RWPE1 (cell line): ENCODE measurements around the gene POLR1E.

Experiments used
- CTCF ChIA-PET: fragments of 350-600 bp; sonication (Branson Sonifier 250); formaldehyde crosslinking; extraction: SDS; loops from one replicate; lab custom pipeline; 2021; lab: Yijun Ruan, JAX
- POLR2A ChIA-PET: fragments of 400-600 bp; formaldehyde crosslinking; extraction: SDS; loops from one replicate; lab custom pipeline; 2020; ENCODE audit warnings: antibody characterized with exemption; ENCODE audit not compliant: low non-redundant PET; lab: Yijun Ruan, JAX
- DNase-seq: peaks from one replicate; pipeline ENCODE4 v3.0.0; 2012; ENCODE audit warnings: low spot score
- H3K27ac ChIP-seq: fragments of 450-650 bp; 2 replicates; pipeline ENCODE4 v1.5.1; 2017
- TF ChIP-seq, protein P1 (sequence below): fragments of 450-650 bp; conservative IDR thresholded peaks from 2 replicates; pipeline ENCODE4 v1.5.1; 2017; ENCODE audit warnings: low read depth, mild to moderate bottlenecking

Gene POLR1E, protein sequence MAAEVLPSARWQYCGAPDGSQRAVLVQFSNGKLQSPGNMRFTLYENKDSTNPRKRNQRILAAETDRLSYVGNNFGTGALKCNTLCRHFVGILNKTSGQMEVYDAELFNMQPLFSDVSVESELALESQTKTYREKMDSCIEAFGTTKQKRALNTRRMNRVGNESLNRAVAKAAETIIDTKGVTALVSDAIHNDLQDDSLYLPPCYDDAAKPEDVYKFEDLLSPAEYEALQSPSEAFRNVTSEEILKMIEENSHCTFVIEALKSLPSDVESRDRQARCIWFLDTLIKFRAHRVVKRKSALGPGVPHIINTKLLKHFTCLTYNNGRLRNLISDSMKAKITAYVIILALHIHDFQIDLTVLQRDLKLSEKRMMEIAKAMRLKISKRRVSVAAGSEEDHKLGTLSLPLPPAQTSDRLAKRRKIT

DNA sequence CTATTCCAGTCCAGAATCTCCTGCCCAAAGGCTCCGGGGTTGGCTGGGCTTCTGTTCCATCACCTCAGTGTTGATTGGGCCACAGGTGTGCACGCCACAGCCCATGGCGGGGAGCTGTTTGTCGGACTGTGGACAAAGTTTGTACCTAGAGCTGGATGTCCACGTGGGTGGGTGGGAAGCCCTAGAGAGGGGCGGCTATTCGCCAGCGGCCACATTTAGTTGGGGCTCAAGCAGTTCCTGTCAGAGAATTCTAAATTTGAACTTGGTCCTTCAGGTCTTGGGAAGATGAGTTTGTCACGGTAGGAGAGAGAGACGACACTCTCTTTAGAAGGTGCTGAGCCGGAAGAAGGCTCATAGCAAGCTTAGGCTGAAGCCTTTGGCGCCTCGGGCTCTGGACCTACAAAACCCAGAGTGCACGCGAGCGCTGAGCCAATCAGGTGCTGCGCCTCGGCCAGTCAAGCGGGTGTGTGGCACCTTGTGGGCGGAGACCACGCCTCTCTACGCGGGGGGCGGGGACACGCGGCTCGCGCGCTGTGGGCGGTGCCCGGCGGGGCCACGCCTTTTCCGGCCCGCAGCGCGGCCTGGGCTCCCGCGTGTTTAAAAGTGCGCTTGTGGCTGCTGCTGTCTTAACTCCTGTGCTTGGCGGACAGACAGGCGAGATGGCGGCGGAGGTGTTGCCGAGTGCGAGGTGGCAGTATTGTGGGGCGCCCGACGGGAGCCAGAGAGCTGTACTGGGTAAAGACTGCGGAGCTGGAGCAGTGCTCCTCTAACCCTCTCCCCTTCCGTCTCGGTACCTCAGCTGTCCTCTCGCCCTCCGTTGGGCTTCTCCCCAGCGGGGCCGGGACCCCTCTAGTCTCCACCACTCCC, at the start of gene POLR1E:
TSS of gene POLR1E (plus strand) at position 560 of the 867 bp plus-strand sequence. CDS start at position 660, 100 bp downstream.
- CTCF ChIA-PET, result interaction anchor here (0.6 to 1.5 kb wide), 2 partner anchors 10 to 97 kb away, joined by 3 to 5 read pairs; no protein-coding TSS in a partner anchor
- TF ChIP-seq, protein P1, sequence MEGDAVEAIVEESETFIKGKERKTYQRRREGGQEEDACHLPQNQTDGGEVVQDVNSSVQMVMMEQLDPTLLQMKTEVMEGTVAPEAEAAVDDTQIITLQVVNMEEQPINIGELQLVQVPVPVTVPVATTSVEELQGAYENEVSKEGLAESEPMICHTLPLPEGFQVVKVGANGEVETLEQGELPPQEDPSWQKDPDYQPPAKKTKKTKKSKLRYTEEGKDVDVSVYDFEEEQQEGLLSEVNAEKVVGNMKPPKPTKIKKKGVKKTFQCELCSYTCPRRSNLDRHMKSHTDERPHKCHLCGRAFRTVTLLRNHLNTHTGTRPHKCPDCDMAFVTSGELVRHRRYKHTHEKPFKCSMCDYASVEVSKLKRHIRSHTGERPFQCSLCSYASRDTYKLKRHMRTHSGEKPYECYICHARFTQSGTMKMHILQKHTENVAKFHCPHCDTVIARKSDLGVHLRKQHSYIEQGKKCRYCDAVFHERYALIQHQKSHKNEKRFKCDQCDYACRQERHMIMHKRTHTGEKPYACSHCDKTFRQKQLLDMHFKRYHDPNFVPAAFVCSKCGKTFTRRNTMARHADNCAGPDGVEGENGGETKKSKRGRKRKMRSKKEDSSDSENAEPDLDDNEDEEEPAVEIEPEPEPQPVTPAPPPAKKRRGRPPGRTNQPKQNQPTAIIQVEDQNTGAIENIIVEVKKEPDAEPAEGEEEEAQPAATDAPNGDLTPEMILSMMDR, result no peak

DNA sequence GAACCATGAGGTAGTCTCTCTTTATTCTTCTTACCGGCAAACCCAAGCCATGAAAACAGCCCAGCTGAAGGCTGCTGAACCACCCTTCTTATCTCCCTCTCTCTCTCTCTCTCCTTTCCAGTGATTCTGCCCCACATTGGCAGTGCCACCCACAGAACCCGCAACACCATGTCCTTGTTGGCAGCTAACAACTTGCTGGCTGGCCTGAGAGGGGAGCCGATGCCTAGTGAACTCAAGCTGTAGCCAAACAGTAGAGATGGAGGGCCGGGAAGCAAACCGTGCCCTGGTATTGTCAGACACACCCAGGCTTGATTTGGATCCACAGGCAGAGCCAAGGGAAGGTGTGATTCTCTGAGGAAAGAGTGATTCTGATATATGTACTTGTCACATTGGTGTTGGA, 49.2 kb upstream of the POLR1E start:
- TF ChIP-seq, protein P1, result no peak
- DNase-seq, result no peak
- ChIA-PET CTCF (interaction anchor here (0.6 kb wide), 1 partner anchor 28 kb away, joined by 3 read pairs; no protein-coding TSS in a partner anchor), POLR2A (interaction anchor here (0.7 kb wide), 1 partner anchor 14 kb away, joined by 3 read pairs; the partner anchor contains the start of gene GRHPR)
- H3K27ac ChIP-seq, result peak overlapping the region; percentile 7

More for the DNA sequence above, at the start of gene POLR1E:
- DNase-seq, result peak; percentile 98
- peak within 1 kb of the TSS; percentile 79 for H3K27ac ChIP-seq
- POLR2A ChIA-PET, result interaction anchor here (0.5 to 1.6 kb wide), 3 partner anchors 19 to 199 kb away, joined by 3 read pairs; partner anchors contain the start of gene ZBTB5

DNA sequence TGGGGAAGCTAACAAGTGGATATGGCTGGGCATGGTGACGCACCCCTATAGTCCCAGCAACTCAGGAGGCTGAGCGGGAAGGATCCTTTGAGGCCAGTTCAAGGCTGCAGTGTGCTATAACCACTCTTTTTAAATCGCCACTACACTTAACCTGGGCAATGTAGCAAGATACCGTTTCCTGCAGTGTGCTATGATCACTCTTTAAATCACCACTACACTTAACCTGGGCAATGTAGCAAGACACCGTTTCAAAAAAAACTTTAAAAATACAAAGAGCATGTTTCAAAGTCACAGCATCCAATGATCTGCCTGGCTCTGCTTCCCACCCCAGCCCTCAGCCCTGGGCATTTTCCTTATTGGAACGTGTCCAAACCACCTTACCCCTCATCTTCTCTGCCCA, 48.7 kb upstream of the POLR1E start:
- TF ChIP-seq, protein P1, result no peak
- DNase-seq, result no peak
- no peak overlapping the region; the same call in 1 of the 2 replicates for H3K27ac ChIP-seq
- ChIA-PET POLR2A (no interaction called here), CTCF (no interaction called here)

DNA sequence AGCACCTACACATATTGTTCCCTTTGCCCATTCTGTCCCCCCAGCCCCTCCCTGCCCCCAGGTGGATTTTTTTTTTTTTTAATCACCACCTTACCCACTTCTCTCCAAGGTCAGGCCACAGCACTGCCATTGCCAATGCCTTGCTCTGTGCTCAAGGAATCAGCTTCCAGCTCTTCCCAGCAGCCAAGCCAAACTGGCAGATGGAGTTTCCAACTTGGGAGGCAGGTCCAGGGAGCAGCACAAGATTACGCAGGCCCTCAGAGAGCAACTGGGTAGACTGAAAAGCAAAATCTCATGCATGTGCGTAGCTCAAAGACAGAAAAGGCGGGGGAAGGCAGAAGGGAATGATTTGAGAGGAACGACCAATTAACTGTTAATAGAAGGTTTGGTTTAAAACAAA, 48.1 kb upstream of the POLR1E start:
- TF ChIP-seq, protein P1, result no peak
- POLR2A ChIA-PET, result no interaction called here
- H3K27ac ChIP-seq, result no peak overlapping the region
- DNase-seq, result no peak
- CTCF ChIA-PET, result no interaction called here

DNA sequence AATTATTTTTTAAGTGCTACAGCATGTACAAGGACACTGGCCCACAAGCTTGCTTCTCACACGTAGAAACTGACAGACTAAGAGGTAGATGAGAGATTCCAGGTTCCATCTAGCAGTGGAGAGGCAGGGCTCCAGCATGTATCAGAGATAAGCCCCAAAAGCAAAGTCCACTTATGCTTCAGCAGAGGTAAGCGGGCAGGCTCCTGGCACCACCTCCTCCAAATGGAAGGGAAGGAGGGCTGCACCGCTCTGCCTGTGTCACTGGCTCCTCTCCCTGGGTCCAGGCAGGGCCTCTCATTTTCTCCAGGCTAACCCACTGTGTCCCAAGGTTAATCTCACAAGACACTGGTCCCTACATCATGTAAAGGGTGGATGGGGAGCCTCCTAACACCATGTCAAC, 47.4 kb upstream of the POLR1E start:
- H3K27ac ChIP-seq, result no peak overlapping the region
- ChIA-PET CTCF (no interaction called here), POLR2A (no interaction called here)
- DNase-seq, result no peak
- TF ChIP-seq, protein P1, result no peak
